ENCODE results near the gene P2RY2. TPM values are rescaled to one million over a fixed set of nuclear protein-coding genes. Genes with fewer than 3 reads are reported as not detected.

The P2RY2 gene
- total and polyA plus RNA-seq, 2 of the 8 experiments (the other 6 are each of a cell fraction or from before 2014, with no cell fraction given): 1.0 to 1.5 TPM

DNA sequence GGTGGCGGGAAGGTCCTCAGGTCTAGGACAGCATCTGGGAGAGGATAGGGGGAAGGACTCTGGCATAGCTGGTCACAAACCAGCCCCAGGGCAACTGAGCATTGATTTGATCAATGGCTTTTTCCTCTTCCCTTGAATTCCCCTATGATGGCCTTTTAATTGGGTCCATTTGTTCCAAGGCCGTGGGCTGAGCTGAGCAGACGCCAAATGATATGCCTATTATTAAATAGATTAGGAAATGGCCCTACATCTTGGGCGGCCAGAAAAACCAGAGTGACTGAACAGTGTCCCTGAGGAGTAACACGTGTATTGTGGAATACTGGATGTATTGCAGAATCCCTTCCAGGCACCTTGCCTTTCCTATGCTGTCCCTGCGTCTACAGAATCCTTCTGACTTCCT lies 27.4 kb downstream of the P2RY2 start:
- DNase-seq (ENCODE audit: low read depth in 1 of 2, low spot score in 2 of 2): no peak
- Histone ChIP-seq H2AK5ac (ENCODE audit: low read depth, low read length) (no peak overlapping the region), H3K79me1 (ENCODE audit: low read depth, low read length) (no peaks in the 10 kb centered on the region), H2AFZ (ENCODE audit: low read length) (0 out of 2 replicates have a peak overlapping the region, but pooled peaks have one; percentile 28), H3K27ac (ENCODE audit: low read depth, low read length) (no peak overlapping the region), H2BK15ac (ENCODE audit: low read length) (no peak overlapping the region), H3K9me3 (ENCODE audit: insufficient read depth in 2 of 2, low read depth in 1 of 2, low read length in 1 of 2) (no peaks in the 10 kb centered on the region), H2BK12ac (ENCODE audit: low read depth, low read length) (no peak overlapping the region), H3K27me3 (replicated peaks in 1 of 4; ENCODE audit: control insufficient read depth in 3 of 4, extremely low read depth in 1 of 4, insufficient read depth in 3 of 4, low read length in 3 of 4) (no peaks in the 10 kb centered on the region), H4K8ac (ENCODE audit: extremely low read depth, insufficient read depth, low read length) (no peak overlapping the region), H2BK20ac (ENCODE audit: low read length) (no peak overlapping the region), H3K4ac (replicated peaks; ENCODE audit: insufficient read length, low read depth, low read length) (no peak overlapping the region), H3K23ac (ENCODE audit: insufficient read length) (no peak overlapping the region), H3K4me3 (ENCODE audit: extremely low read depth in 1 of 4, insufficient read depth in 2 of 4, low read depth in 3 of 4, low read length in 4 of 4) (no peak overlapping the region), H3K56ac (replicated peaks; ENCODE audit: insufficient read length, low read depth, low read length) (no peak overlapping the region), H4K5ac (ENCODE audit: insufficient read length, low read depth, low read length) (no peak overlapping the region), H4K91ac (replicated peaks; ENCODE audit: insufficient read length, low read length) (no peak overlapping the region), H3K9ac (replicated peaks in 1 of 4; ENCODE audit: extremely low read depth in 1 of 4, low read depth in 3 of 4, low read length in 3 of 4) (no peak overlapping the region), H2BK5ac (ENCODE audit: low read depth, low read length) (no peak overlapping the region; the same call in 1 of the 2 replicates), H3K14ac (ENCODE audit: insufficient read length) (no peak overlapping the region), H2BK120ac (replicated peaks; ENCODE audit: low read depth, low read length) (no peak overlapping the region), H3K4me1 (replicated peaks in 1 of 4; ENCODE audit: control insufficient read depth in 3 of 4, insufficient read depth in 4 of 4, low read length in 3 of 4) (peaks cover 0 to 4% (median 0%) of the 10 kb centered on the region in 4 experiments; a peak in 2 of 7 replicates), H4K20me1 (replicated peaks in 1 of 2; ENCODE audit: control insufficient read depth in 1 of 2, insufficient read depth in 2 of 2, low read length in 2 of 2) (no peaks in the 10 kb centered on the region), H3K4me2 (ENCODE audit: insufficient read depth in 1 of 2, low read depth in 2 of 2, low read length in 2 of 2) (no peak overlapping the region), H3K36me3 (ENCODE audit: control insufficient read depth in 2 of 4, insufficient read depth in 4 of 4, low read length in 3 of 4) (no peaks in the 10 kb centered on the region), H3K18ac (ENCODE audit: extremely low read depth, low read length) (no peak overlapping the region), H3K79me2 (ENCODE audit: control insufficient read depth in 1 of 2, insufficient read depth in 2 of 2, low read length in 2 of 2) (no peaks in the 10 kb centered on the region), H3K23me2 (ENCODE audit: low read depth, low read length) (no peaks in the 10 kb centered on the region; the same call in 1 of the 2 replicates)
- TF ChIP-seq SP2 (IDR thresholded peaks at IDR 0.05; ENCODE audit: low read length) (no peak), POU5F1 (IDR thresholded peaks at IDR 0.05; ENCODE audit: low read depth, low read length) (no peak), POLR2AphosphoS5 (IDR thresholded peaks at IDR 0.05; ENCODE audit: low read depth, low read length) (no peak), TBP (IDR thresholded peaks at IDR 0.05; ENCODE audit: low read depth, low read length) (no peak), EP300 (IDR thresholded peaks at IDR 0.05; ENCODE audit: borderline replicate concordance in 1 of 2, low read depth in 2 of 2, low read length in 2 of 2) (no peak)
- FAIRE-seq: no peak
- 86% methylated on average over 6 of the region's 6 CpGs; no CpG with 5 or more reads in 1 of the 2 experiments for WGBS, 2 experiments (ENCODE audit: extremely low coverage in 1 of 2, insufficient coverage in 1 of 2, insufficient read length in 1 of 2, insufficient replicate concordance in 2 of 2, low coverage in 1 of 2, low lambda C conversion rate in 2 of 2, missing lambda C conversion rate in 1 of 2)
- POLR2A ChIA-PET (ENCODE audit: partially characterized antibody): interaction anchor here (1.0 kb wide), 1 partner anchor 20 kb away, joined by 3 read pairs; no protein-coding TSS in a partner anchor
- CTCF ChIA-PET (ENCODE audit: partially characterized antibody): interaction anchor here (0.7 to 21.6 kb wide), 17 partner anchors 7 to 691 kb away, joined by 3 to 451 read pairs (median 4); partner anchors contain the start of genes P2RY2 and P2RY6
